Kidney glomerular epithelial cell (primary cell): Measurements from ENCODE around the gene XPO5.
"Not testable (repeated sequence)": the region's sequence is repeated elsewhere in the genome, so short reads cannot be mapped to it uniquely, and the experiment has no call there.

Experiments
- DNase-seq: peaks from one replicate; lab custom pipeline; 2025; lab: John Stamatoyannopoulos, UW

XPO5 gene

GRCh38 chr6:43584892-43585570, 9.2 kb upstream of the XPO5 start:
- DNase-seq = no peak

DNA sequence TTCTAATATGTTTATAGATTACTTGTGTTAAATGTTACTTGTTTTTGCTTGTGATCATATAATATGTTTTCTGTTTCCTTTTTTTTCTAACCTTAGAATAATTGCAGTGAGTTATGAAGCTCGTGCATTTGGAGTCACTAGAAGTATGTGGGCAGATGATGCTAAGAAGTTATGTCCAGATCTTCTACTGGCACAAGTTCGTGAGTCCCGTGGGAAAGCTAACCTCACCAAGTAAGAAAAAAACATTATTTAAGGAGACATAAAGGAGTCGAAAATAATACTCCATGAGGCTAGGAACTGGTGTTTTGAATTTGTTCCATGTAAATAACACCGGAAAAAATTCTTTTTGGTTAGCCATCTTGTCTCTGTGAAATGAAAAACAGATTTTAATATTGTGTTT, 7.1 kb upstream of the XPO5 start:
- DNase-seq = no peak

DNA sequence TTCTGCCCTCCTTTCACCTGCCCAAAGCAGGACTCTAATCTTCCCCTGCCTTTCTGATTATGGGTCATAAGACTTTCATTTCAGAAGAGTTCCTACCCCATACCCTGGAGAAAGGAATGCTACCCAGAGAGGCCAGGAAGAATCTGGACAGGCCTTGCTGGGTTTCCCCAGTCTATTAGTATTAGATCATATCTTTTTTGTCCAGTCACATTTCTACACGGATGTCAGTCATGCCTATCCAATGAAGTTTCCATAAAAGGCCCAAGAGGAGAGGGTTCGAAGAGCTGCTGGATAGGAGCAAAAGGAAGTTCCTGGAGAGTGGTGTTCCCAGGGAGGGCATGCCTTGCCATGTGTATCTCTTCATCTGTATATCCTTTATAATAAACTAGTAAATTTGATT, 3.3 kb upstream of the XPO5 start:
- peak; percentile 72 for DNase-seq

- peak; percentile 19 for DNase-seq
These were observed 2.9 kb upstream of the XPO5 start for GRCh38 chr6:43578748-43579147.

DNA sequence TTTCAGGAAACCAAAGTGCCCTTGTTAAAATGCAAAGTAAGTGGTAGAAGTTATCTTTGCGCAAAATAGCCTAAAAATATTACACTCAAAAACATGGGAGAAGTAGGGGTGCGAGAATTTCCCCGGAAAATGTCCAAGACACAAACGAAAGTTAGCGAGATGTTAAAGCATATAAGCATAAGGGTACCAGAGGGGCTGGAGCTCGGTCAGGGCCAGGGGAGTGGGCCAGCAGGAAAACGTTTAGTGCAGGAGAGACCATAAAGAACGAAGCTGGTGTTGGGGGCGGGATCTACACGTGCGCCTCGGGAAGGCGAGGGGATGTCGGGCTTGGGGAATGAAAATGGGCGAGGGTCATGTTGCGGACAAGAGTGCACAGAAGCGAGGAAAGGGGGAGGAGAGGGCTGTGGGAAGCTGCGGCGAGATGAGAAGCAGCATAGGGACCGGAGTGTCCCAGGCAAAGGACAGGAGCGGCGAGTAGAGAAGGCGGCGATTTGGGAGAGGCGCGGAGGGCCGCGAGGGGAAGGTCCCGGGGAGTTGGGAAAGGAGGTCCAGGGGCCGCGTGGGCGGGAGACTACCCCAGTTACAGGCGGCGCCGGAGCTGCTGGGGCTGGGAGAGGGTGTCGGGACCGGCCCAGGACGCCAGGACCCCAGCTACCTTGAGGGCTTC, 600 bp downstream of the XPO5 start:
- DNase-seq = no peak

GRCh38 chr6:43572015-43572414, 3.8 kb downstream of the XPO5 start:
- DNase-seq = no peak

- peak; percentile 91 for DNase-seq
These were observed 4.9 kb downstream of the XPO5 start for GRCh38 chr6:43570876-43571441.

DNA sequence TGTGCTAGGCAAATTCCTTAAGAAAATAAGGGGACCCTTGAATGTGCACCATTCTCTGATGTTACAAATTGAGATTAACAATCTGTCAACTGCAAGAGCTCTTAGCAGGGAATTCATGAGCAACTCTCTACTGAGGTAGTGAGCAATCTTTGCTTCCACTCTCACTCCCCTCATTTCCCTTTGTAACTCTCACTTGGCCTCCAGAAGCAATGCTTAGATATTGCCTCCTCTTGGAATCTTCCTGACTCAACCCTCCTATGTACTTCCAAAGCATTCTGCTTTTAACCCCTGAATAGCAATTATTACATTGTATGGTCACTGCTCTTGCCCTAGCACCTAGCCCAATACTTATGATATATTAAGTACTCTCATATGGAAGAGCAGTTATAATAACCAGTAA, 16.5 kb downstream of the XPO5 start:
- no peak for DNase-seq

GRCh38 chr6:43557620-43558019, 18.2 kb downstream of the XPO5 start:
- not testable (repeated sequence) for DNase-seq

DNA sequence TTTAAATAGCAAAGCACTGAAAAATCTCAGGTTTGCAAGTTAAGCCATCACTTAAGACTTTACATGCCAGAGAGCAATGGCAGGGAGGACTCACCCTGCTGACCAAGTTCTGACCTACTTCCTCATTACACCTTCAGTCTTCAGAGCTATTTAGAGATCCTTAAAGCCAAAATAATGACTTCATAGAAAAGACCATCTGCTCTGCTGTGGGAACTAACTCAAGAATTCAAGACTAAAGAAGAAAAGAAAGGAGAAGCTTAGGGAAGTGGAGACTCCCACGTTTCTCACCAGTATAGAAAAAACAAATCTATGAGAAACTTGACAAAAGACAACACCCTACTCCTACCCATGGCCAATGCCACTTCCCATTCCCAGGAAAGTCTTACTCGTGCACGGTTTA, 28.6 kb downstream of the XPO5 start:
- DNase-seq = no peak

- DNase-seq = no peak
These were observed 31.4 kb downstream of the XPO5 start for GRCh38 chr6:43544461-43544860.

GRCh38 chr6:43541774-43542471, 33.9 kb downstream of the XPO5 start:
- DNase-seq = no peak

- DNase-seq = no peak
These were observed 35.3 kb downstream of the XPO5 start for GRCh38 chr6:43540507-43540906.

- DNase-seq = not testable (repeated sequence)
These were observed 36.4 kb downstream of the XPO5 start for GRCh38 chr6:43539409-43539808.

DNA sequence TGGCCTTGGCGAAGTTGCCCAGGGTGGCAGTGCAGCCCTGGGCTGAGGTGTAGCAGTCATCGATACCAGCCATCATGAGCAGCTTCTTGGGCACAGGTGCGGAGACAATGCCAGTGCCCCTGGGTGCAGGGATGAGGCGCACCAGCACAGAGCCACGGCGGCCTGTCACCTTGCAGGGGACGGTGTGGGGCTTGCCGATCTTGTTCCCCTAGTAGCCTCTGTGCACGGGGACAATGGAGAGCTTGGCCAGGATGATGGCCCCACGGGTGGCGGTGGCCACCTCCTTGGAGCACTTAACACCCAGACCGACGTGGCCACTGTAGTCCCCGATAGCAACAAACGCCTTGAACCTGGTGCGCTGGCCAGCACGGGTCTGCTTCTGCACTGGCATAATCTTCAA, 36.9 kb downstream of the XPO5 start:
- DNase-seq = not testable (repeated sequence)

DNA sequence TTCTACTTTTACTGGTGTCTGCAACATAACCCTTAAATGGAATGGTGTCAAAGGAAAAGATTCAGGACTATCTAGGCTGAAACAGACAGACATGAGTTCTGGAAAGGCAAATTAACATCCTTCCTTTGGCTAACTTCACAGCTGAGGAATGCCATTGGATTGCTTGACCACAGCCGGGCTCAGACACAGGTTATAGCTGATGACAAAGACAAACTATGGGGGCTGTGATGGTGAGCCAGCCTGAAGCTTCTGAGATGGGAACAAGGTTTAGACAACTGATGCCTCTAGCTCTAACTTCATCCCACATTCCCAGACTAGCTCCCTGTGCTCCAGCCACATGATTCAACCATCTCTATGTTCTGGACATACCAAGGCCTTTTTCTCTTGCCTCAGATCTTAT, 43.6 kb downstream of the XPO5 start:
- no peak for DNase-seq

- DNase-seq = no peak
These were observed 51.3 kb downstream of the XPO5 start for GRCh38 chr6:43524483-43524961.

DNA sequence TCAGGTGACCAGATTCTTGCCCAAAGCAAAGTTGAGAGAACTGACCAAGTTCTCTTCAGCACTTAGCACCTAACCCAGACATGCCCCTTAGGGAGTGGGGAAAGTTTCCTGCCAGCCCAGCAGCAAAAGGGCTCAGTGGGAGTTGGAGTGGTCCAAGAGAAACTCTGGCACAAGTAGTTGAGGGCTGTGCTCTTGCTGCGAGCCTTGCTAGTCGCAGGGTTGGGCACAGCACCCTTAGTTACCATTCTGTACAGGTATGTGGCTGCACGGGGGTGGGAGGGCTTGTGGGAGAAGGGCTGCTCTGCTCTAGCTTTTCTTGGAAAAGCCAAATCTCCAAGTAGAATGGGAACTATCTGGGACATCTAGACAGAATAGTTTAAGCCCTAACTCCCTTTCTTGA, 52.6 kb downstream of the XPO5 start:
- DNase-seq = no peak

- no peak for DNase-seq
These were observed 53.1 kb downstream of the XPO5 start for GRCh38 chr6:43522547-43523261.

GRCh38 chr6:43521836-43522235, 54.0 kb downstream of the XPO5 start:
- no peak for DNase-seq

GRCh38 chr6:43520097-43520496, 55.7 kb downstream of the XPO5 start:
- DNase-seq = no peak
